Urothelium cell line (cell line): ENCODE results near the gene SLC7A14.

Experiments used
- DNase-seq: peaks from one replicate; pipeline ENCODE4 v3.0.0; 2011; ENCODE audit warnings: low spot score, mixed read lengths
- FAIRE-seq: peaks from 2 replicates; lab custom pipeline; 2011; peaks lifted over from hg19 to GRCh38; lab: Jason Lieb, UNC

Gene SLC7A14

DNA sequence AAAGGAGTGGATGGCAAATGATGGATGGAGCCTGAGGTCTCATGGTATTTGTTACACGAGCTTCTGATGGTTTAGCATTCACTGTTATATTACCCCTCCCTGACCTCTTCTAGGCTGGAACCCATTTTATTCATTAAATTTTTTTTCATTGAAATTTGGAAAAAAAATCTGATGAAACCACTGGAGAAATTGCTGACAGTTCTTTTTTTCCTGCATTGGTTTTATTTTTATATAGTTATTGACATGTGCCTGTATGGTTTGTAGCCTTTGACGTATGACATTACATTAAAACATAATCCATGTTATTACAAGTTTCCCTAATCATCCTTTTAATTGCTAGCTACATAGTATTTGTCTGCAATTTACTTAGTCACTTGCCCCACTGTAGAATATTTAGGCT lies 85.4 kb downstream of the SLC7A14 start:
- FAIRE-seq (no peak), DNase-seq (no peak)

DNA sequence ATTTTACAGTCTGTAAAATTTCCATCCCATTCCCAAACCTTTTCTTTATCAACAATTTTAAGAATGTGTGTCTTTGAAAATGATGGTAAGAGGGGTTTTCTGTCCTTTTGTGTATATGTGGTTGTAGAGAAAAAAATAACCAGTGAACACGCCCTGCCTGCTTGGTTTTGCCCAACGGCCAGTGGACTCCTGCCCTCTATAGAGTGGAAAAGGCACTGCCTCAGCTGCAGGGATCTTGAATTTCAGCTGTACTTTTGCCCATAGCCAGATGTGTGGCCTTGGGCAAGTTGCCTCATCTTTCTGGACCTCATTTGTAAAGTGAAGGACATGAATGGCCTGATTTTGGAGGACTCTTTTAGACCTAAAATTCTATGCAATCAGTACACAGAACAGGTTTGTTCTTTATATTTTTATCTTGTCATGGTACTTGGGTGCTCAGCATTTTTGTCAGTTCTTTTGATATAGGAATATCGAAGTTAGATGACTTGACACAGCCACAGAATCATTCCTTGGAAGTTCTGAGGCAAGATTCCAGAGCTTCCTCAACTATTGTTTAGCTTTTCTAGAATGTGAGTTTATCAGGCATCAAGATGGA lies 86.2 kb downstream of the SLC7A14 start:
- no peak for DNase-seq
- FAIRE-seq: no peak

DNA sequence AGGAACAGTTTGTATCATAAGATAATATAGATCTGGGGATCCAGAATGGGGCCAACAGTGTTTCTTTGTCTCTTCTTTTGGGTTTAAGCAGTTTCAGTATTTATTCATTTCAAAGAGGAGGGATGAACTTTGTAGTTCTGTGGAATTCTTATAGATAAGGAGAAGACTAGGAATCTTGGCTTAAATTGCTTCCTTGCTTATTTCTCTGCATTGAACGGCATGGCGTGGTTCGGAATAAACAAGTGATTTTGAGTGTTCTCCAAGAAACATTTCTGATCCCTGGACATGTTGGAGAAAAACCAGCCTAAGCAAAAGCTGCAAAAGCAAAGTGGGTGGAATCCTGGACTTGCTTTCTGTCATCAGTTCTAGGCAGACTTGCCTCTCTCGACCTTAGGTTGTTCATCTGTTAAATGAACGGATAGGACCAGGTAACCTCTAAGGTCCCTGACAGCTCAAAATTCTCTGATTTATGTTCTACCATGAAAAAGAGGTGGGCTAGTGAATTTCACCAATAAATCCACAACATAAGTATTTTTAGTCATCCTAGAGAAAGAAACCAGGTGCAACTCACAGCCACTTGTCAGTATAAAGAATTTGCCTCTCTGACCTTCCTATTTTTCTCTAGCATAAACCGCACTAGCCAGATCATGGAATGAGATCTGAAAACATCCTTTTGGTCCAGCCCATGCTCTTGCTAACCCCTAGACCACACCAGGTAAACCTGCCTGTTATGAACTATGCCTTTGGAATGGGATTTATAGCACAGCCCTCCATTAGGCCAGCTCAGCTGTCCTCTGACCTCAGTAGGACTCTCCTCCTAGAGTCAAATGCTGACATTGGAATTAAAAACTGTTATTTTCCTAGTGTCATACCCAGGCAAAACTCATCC lies 88.4 kb downstream of the SLC7A14 start:
- no peak for DNase-seq
- no peak for FAIRE-seq

DNA sequence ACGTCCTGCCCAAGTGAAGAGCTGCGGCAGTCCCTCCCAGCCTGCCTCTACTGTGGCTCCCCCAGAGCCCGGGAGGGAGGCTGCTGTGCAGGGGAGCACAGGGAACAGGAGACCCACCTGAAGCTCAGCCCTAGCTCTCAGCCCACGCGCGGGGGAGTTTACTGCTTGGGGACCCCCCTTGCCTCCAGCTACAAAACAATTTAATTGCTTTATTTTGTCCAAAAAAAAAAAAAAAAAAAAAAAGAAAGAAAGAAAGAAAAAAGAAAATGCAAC lies 89.1 kb downstream of the SLC7A14 start:
- DNase-seq (no peak), FAIRE-seq (no peak)

DNA sequence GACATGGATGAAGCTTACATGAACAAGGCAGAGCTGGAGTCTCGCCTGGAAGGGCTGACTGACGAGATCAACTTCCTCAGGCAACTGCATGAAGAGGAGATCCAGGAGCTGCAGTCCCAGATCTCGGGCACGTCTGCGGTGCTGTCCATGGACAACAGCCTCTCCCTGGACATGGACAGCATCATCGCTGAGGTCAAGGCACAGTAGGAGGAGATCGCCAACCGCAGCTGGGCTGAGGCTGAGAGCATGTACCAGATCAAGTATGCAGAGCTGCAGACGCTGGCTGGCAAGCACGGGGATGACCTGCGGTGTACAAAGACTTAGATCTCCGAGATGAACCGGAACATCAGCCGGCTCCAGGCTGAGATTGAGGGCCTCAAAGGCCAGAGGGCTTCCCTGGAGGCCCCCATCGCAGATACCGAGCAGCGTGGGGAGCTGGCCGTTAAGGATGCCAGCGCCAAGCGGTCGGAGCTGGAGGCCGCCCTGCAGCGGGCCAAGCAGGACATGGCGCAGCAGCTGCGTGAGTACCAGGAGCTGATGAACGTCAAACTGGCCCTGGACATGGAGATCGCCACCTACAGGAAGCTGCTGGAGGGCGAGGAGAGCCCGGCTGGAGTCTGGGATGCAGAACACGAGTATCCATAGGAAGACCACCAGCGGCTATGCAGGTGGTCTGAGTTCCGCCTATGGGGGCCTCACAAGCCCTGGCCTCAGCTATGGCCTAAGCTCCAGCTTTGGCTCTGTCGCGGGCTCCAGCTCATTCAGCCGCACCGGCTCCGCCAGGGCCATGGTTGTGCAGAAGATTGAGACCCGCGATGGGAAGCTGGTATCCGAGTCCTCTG lies 89.6 kb downstream of the SLC7A14 start:
- DNase-seq: no peak
- FAIRE-seq: no peak

DNA sequence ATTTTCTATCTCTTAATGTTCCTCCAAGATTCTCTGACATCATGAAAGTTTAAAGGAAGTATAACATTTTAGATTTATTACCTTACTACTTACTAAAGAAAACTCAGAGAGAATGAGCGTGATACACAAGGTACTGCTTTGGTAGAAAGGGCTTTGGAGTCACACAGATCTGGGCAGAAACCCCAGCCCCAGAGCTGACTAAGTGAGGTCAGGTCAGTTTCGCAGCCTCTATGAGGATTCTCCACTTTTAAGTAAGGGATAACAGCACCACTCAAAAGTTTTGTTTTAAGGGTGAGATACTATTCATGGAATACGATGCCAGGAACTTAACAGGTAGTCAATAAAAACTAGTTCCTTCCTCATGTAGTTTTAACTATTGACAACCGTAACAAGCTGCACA lies 91.1 kb downstream of the SLC7A14 start:
- no peak for FAIRE-seq
- DNase-seq: no peak

DNA sequence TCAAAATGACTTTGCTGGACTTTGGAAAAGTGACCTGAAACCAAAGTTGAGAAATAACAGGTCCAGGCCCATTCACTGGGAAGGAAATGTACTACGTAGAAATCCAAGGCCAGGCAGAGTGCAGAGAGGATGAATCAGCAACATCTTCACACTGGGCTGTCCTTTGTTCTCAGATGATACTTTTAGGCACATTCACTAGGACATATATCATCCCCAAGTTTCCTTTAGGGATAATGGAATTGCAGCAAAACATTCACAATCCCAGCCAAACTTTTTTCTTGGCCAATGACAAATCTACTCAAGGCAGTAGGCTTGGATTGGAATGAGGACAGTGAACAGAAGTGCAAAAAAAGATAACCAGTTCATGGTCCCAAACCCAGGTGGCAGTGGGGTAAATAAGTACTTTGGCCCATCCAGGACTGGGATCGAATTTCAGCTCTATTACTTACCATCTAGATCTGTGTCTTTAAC lies 92.1 kb downstream of the SLC7A14 start:
- no peak for FAIRE-seq
- DNase-seq: no peak

DNA sequence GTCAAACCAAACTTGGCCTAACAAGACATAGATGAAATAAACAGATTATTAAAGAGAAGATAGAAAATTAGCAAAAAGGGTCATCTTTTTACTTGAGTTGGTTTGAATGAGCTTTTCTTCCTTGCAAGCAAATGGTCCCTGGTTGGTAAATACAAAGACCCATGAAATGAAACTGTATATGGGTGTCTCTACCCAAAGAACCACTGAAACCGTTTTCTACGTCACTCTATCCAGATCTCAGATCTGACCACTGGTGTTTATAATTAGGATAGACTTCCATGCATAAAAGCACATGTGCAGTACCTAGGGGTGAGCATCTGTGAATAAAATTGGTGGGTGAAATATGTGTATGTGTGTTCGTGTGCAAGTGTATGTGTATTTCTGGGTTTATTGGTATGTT lies 94.0 kb downstream of the SLC7A14 start:
- FAIRE-seq: no peak
- DNase-seq: no peak

DNA sequence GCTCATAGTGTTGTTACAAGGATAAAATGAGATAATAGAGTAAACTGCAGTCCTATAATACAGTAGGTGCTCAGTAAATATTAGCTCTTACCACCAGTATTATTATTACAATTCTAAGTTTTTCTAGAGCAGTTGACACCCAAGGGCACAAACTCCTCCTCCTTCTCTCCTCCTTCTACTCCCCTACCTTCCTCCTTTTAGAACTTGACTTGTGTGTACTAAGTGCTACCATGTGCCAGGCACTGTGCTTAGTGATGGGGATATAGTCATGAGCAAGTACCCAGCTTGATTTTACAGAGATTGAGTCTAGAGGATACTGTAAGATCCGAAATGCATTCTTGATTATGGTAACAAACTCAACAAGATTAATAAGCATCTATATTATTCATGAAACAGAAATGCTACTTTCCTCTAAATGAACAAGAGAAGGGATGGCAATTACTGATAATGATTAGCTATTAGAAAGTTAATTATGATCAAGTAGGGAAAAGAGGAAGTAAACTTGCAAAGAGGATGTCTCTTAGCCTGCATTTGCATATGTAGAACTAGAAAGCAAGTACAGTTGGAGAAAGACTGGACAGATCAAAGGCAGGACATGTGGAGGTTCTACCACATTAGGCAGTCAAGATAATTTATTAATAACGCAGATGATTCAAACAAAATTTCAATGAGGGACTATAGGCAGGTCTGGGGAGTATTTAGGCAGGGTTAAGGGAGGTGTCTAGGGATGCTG lies 94.9 kb downstream of the SLC7A14 start:
- FAIRE-seq (no peak), DNase-seq (no peak)

DNA sequence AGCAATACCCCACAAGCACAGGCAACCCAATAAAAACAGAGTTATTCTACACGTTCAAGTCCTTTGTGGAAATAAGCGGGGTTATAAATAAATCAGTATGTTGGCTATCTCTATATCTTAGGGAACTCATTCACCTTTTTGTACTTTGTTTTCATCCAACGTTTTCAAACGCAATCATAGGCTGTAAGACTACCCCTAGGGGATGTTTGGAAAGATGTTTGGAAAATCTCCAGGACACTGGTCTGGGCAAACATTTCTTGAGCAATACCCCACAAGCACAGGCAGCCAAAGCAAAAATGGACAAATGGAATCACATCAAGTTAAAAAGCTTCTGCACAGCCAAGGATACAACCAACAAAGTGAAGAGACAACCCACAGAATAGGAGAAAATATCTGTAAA lies 97.1 kb downstream of the SLC7A14 start:
- DNase-seq (no peak), FAIRE-seq (no peak)

DNA sequence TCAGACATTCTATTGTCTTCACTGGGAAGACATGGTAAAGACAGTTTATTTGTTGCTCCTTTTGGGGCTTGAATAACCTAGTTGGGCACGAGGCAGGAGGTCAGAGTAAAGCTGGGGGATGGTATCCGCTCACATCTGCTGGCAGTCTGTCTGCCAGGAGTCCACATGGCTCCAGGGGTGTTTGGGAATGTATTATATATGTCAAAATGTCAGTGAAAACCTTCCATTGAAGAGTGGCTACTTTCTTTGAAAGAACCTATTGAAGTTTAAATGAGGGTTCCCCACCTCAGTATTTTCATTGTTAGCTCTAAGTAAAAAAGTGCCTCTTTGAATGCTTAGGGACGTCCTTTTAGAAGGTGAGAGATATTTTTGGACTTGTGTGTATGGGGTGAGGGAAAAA lies 98.8 kb downstream of the SLC7A14 start:
- DNase-seq: no peak
- no peak for FAIRE-seq

DNA sequence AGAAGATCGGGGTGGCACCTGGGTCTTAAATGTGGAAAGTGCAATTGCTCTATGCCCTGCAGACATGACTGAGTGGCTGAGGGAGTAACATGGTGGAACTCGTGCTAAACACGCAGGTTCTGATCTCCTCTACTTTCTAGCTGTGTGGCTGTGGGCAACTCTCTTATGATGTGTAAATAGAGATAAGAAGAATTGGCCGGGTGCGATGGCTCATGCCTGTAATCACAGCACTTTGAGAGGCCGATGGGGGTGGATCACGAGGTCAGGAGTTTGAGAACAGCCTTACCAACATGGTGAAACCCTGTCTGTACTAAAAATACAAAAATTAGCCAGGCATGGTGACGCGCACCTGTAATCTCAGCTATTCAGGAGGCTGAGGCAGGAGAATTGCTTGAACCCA lies 99.5 kb downstream of the SLC7A14 start:
- DNase-seq: no peak
- FAIRE-seq: no peak

DNA sequence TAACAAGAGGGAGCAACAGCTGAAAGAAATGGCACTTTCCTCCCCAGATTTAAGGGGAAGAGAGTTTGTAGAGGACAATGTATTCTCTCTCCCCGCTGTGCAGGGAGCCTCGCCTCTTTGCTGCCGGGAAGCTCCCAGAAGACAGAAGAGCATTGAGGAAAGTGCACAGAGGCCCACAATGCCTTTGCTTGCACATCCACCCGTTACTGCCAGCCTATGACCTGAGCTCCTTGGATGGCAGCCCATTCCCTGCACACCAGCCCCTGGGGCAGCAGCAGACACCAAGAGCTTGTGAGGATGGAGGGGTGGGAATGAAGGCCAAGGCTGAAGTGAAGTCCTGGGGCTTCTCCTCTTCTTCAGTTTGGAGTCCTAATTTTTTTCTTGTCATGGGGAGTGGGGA lies 100.2 kb downstream of the SLC7A14 start:
- no peak for DNase-seq
- FAIRE-seq: no peak

DNA sequence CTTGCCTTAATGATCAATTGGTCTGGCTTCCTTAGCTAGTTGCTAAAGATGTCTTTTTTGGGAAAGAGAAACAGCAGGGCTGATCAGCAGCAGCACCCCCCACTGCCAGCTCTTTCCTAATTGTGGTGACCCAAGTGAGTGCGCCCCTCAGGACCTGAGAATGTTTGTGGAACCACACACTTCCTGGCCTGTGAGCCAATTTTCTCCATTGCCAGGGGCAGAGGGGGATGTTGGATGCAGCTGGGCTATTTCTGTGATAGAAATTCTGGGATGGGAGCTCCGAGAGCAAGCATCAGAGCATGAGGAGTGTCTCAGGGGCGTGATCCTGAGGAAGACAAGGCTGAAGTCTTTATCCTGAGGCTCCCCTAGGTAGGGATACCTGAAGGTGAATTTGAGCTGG lies 100.6 kb downstream of the SLC7A14 start:
- FAIRE-seq: no peak
- DNase-seq: no peak

DNA sequence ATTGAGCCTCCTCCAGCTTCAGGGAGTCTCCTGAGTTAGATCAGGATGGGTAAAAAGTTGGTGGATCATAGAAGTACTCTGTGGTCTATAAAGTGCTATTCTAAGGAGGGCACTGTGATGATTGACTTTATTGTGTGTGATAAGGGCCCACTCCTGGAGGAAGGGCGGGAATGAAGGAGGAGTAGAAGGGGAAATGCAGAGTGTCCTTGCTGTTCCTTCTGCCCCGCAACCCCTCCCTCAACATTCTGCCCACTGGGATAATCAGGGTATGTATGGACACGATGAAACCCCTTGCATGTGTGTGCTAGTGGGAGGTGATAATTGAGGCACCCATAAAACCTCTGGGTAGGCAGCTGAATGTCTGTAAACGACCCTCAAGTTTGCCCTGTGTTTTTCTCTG lies 101.0 kb downstream of the SLC7A14 start:
- DNase-seq: no peak
- FAIRE-seq: no peak

DNA sequence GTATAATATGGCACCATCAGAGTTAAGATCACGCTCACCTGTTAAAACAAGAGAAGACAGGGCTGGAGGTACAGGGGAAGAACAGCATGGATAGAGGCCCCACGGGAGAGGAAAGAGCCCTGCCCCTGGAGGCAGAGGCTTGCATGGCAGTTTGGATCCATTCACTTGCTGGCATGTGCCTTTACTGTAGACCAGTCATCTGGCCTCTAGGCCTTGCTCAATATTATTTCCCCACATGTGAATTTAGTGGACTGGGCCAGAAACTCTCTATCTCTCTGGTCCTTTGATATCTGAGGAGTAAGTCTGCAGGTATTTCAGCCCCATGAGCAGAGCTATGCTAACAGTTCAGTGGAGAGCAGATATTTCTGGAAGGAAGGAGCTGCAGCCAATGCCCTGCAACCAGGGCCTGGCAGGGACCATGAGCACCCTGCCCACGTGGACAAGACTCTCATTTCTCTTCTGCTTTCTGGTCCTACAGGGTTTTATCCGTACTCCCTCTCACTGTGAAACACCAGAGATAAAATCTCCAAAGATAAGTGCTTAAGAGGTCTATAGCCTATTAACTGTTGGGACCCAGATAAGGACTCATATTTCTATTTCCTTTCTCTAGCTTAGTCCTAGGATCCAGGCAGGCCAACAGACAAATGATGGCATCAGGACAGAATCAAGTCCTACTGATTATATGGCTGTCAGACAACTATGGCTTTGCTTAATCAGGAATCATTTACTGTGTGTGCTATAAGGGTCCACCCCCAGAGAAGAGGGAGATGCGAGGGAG lies 102.2 kb downstream of the SLC7A14 start:
- FAIRE-seq (no peak), DNase-seq (no peak)

DNA sequence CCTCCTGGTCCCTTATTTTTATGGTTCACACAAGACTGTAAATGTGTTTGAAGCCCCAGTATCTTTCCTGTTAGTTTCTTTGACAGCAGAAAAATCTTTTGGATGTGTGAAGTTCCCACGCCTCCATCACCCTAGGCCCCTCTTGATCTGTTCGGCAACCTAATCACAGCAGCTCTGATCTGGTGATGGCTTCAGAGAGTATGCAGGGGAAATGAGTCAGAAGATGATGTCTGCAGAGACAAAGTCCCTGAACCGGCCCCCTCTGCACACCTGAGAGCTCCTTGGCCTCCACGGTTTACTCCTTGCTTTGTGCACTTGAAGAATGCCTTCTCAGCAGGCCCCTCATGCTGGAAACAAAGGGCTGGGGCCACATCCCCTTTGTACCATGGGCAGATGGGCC lies 103.7 kb downstream of the SLC7A14 start:
- no peak for DNase-seq

DNA sequence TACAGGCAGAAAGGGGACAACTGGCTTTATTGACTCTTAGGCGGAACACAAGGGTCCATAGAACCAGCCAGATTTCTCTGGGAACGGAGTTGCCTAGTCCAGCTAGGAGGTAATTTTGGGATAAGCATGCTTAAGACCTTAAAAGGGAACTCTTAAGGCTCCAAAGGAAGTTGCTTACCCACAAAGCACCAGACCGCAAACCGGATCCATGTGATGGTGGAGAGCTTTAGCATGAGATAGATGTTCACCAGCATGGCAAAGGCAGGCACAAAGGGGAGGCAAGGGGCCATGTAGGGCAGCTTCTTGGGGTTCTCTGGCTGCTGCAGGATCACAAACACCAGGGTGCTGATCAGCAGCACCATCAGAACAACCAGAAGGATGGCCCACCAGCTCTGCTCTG lies 105.8 kb downstream of the SLC7A14 start:
- FAIRE-seq: no peak
- DNase-seq: no peak

More for the DNA sequence above, 103.7 kb downstream of the SLC7A14 start:
- no peak for FAIRE-seq

DNA sequence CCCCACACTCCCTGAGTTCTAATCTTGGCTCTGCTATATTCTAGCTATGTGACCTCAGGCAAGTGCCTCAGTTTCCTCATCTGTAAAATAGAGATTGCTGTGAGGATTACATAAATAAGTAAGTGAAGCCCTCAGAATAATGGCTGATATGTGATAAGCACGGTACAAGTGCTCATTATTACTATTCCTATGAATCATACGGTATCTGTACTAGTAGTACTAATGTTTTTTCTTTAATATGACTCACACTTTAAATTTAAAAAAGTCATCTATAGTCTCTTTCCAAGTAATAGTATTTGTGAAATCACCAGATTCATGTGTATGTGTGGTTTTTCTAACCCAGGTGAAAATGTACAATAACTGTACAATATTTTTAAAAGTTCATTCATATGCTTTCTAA lies 108.5 kb downstream of the SLC7A14 start:
- FAIRE-seq: no peak
- DNase-seq: no peak

DNA sequence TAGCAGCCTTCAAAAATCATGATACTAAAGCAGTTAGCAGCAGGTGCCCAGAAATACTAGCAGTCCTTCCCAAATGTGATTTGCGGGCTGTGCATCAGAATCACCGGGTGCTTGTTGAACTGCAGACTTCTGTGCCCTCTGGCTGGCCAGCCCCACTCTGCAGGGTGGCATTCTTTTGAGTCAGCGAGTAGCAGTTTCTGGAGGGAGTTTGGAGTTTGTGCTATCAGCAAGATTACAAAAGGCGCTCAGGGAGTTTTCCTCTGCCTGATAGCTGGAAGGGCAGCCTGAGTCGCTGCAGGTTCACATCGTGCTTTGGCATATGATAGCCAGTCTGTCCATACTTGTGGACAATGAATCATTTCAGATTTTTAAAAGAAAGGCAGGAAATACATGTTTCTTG lies 109.6 kb downstream of the SLC7A14 start:
- FAIRE-seq (no peak), DNase-seq (no peak)
